H9 (cell line): ENCODE data around the gene FBXO31. TPM values are rescaled to one million over a fixed set of nuclear protein-coding genes. Genes with fewer than 3 reads are reported as not detected.

Experiments used
- DNase-seq: peaks from one replicate; pipeline ENCODE4 v3.0.0-alpha.2; 2017
- H2AFZ ChIP-seq: one replicate; pipeline ENCODE4 v1.6.1; 2013; ENCODE audit warnings: mild to moderate bottlenecking, low read length, control low read depth, moderate library complexity
- H2AK5ac ChIP-seq: 2 replicates; pipeline ENCODE4 v1.6.1; 2013; ENCODE audit warnings: low read length, control low read depth, mixed read lengths; ENCODE audit not compliant: insufficient read length
- H2BK120ac ChIP-seq: one replicate; pipeline ENCODE4 v1.6.1; 2013; ENCODE audit warnings: low read depth, mild to moderate bottlenecking, low read length, control low read depth, inconsistent platforms; ENCODE audit not compliant: poor library complexity, severe bottlenecking
- H2BK12ac ChIP-seq: 2 replicates; pipeline ENCODE4 v1.6.1; 2013; ENCODE audit warnings: low read length, control low read depth, mixed read lengths, low read depth; ENCODE audit not compliant: insufficient read length
- H2BK15ac ChIP-seq: 2 replicates; pipeline ENCODE4 v1.6.1; 2013; ENCODE audit warnings: low read depth, low read length, control low read depth
- H2BK20ac ChIP-seq: one replicate; pipeline ENCODE4 v1.6.1; 2013; ENCODE audit warnings: low read depth, mild to moderate bottlenecking, low read length, control low read depth, inconsistent platforms; ENCODE audit not compliant: poor library complexity, severe bottlenecking
- H2BK5ac ChIP-seq: 2 replicates; pipeline ENCODE4 v1.6.1; 2013; ENCODE audit warnings: low read length, control low read depth, mixed read lengths; ENCODE audit not compliant: insufficient read length
- H3K14ac ChIP-seq: 2 replicates; pipeline ENCODE4 v1.6.1; 2013; ENCODE audit warnings: low read length, control low read depth; ENCODE audit not compliant: insufficient read depth
- H3K18ac ChIP-seq: 2 replicates; pipeline ENCODE4 v1.6.1; 2013; ENCODE audit warnings: low read depth, mild to moderate bottlenecking, mixed read lengths, low read length, control low read depth; ENCODE audit not compliant: insufficient read length
- H3K23ac ChIP-seq: 2 replicates; pipeline ENCODE4 v1.6.1; 2013; ENCODE audit warnings: low read length, control low read depth, mixed read lengths, low read depth; ENCODE audit not compliant: insufficient read length
- H3K23me2 ChIP-seq: 2 replicates; pipeline ENCODE4 v1.6.1; 2013; ENCODE audit warnings: low read depth, mild to moderate bottlenecking, mixed read lengths, low read length, control low read depth; ENCODE audit not compliant: insufficient read length, poor library complexity, severe bottlenecking
- H3K27ac ChIP-seq: 2 replicates; pipeline ENCODE4 v1.5.1; 2013; ENCODE audit warnings: low read length, control low read depth, mixed read lengths, low read depth; ENCODE audit not compliant: insufficient read length
- H3K27me3 ChIP-seq: 2 replicates; pipeline ENCODE4 v1.6.1; 2013; ENCODE audit warnings: low read length, control low read depth, inconsistent platforms; ENCODE audit not compliant: insufficient read depth
- H3K4ac ChIP-seq: 2 replicates; pipeline ENCODE4 v1.6.1; 2013; ENCODE audit warnings: low read depth, mild to moderate bottlenecking, control low read depth, inconsistent platforms, low read length, moderate library complexity
- H3K4me1 ChIP-seq: 2 replicates; pipeline ENCODE4 v1.6.1; 2013; ENCODE audit warnings: low read length, control low read depth, inconsistent platforms; ENCODE audit not compliant: insufficient read depth
- H3K4me2 ChIP-seq: 2 replicates; pipeline ENCODE4 v1.6.1; 2013; ENCODE audit warnings: low read length, control low read depth, mixed read lengths; ENCODE audit not compliant: insufficient read length, insufficient read depth
- H3K56ac ChIP-seq: 2 replicates; pipeline ENCODE4 v1.6.1; 2013; ENCODE audit warnings: low read depth, mild to moderate bottlenecking, mixed read lengths, low read length, control low read depth; ENCODE audit not compliant: insufficient read length
- H3K79me1 ChIP-seq: 2 replicates; pipeline ENCODE4 v1.6.1; 2013; ENCODE audit warnings: low read depth, mild to moderate bottlenecking, moderate library complexity, low read length, control low read depth, inconsistent platforms; ENCODE audit not compliant: insufficient read depth, poor library complexity, severe bottlenecking
- H3K79me2 ChIP-seq: 2 replicates; pipeline ENCODE4 v1.6.1; 2013; ENCODE audit warnings: low read length, control low read depth, inconsistent platforms; ENCODE audit not compliant: insufficient read depth
- H3K9ac ChIP-seq: 2 replicates; pipeline ENCODE4 v1.6.1; 2013; ENCODE audit warnings: low read length, control low read depth, mixed read lengths; ENCODE audit not compliant: insufficient read length; ENCODE audit errors: extremely low read depth
- H3K9me3 ChIP-seq: one replicate; pipeline ENCODE4 v1.6.1; 2013; ENCODE audit warnings: low read depth, low read length, inconsistent platforms; ENCODE audit not compliant: control insufficient read depth
- H3T11ph ChIP-seq: one replicate; pipeline ENCODE4 v1.6.1; 2013; ENCODE audit warnings: mild to moderate bottlenecking, low read length, control low read depth, inconsistent platforms
- H4K20me1 ChIP-seq: one replicate; pipeline ENCODE4 v1.6.1; 2013; ENCODE audit not compliant: control insufficient read depth, insufficient read length, insufficient read depth
- H4K5ac ChIP-seq: 2 replicates; pipeline ENCODE4 v1.6.1; 2013; ENCODE audit warnings: low read depth, mild to moderate bottlenecking, mixed read lengths, low read length, control low read depth; ENCODE audit not compliant: insufficient read length
- H4K8ac ChIP-seq: replicated peaks from 2 replicates; pipeline ENCODE4 v1.6.1; 2013; ENCODE audit warnings: low read length, control low read depth, mixed read lengths, low read depth; ENCODE audit not compliant: insufficient read length
- H4K91ac ChIP-seq: 2 replicates; pipeline ENCODE4 v1.6.1; 2013; ENCODE audit warnings: low read depth, mild to moderate bottlenecking, moderate library complexity, mixed read lengths, low read length, control low read depth; ENCODE audit not compliant: insufficient read length
- H3K27ac Mint-ChIP-seq, 3 experiments: 2 replicates in 2 of 3; 3 replicates in 1 of 3; pipeline ENCODE4 v1.8.0; 2020 to 2021; ENCODE audit warnings: mixed read lengths in 3 of 3, mild to moderate bottlenecking in 1 of 3, moderate library complexity in 1 of 3
- H3K27me3 Mint-ChIP-seq: 2 replicates; pipeline ENCODE4 v1.8.0; 2021; ENCODE audit warnings: low read depth, mild to moderate bottlenecking, moderate library complexity, mixed read lengths
- H3K36me3 Mint-ChIP-seq, 3 experiments: 2 replicates in 2 of 3; 3 replicates in 1 of 3; pipeline ENCODE4 v1.8.0; 2020 to 2021; ENCODE audit warnings: low read depth in 3 of 3, mixed read lengths in 3 of 3; ENCODE audit not compliant: insufficient read depth in 1 of 3
- H3K4me1 Mint-ChIP-seq, 2 experiments: 2 replicates each; pipeline ENCODE4 v1.8.0; 2020; ENCODE audit warnings: mixed read lengths in 2 of 2
- H3K4me3 Mint-ChIP-seq, 2 experiments: 2 replicates in 1 of 2; 3 replicates in 1 of 2; pipeline ENCODE4 v1.8.0; 2020 to 2021; ENCODE audit warnings: mild to moderate bottlenecking in 2 of 2, mixed read lengths in 2 of 2, moderate library complexity in 1 of 2
- H3K9me3 Mint-ChIP-seq, 2 experiments: 2 replicates in 1 of 2; 3 replicates in 1 of 2; pipeline ENCODE4 v1.8.0; 2020; ENCODE audit warnings: mild to moderate bottlenecking in 2 of 2, mixed read lengths in 2 of 2, moderate library complexity in 1 of 2
- CTCF ChIP-seq: fragments of 200-600 bp; sonication (generic); conservative IDR thresholded peaks from 3 replicates; pipeline ENCODE4 v1.8.0; 2021; ENCODE audit warnings: antibody characterized with exemption, mild to moderate bottlenecking
- WGBS: extraction: QIAGEN DNeasy Blood & Tissue Kit; methylation state at CpG from one replicate; pipeline ENCODE4 v1.1.7; 2013; ENCODE audit warnings: missing lambda C conversion rate, low lambda C conversion rate, mixed read lengths; ENCODE audit not compliant: insufficient read length; ENCODE audit errors: extremely low coverage; 5-methylcytosine and 5-hydroxymethylcytosine counted together
- total RNA-seq: library from RNA; stranded (reverse); gene quantifications from 2 replicates; pipeline ENCODE4 v1.2.1, GENCODE V29; 2021

FBXO31 gene
- total RNA-seq, 1 experiment from 2014 or later: 24.2 TPM

GRCh38 chr16:87337262-87337771 lies 46.3 kb downstream of the FBXO31 start:
- Mint-ChIP-seq H3K36me3 (peaks cover 16 to 31% (median 18%) of the 10 kb centered on the region in 3 experiments; a peak in 6 of 7 replicates), H3K4me3 (no peak overlapping the region), H3K4me1 (0 out of 4 replicates have a peak, but pooled peaks cover 0 to 3% of the 10 kb centered on the region in 2 experiments), H3K9me3 (no peaks in the 10 kb centered on the region), H3K27ac (peak overlapping the region in 1 of 3 experiments; percentile 26; a peak in 2 of 7 replicates), H3K27me3 (no peaks in the 10 kb centered on the region)
- H3K23ac ChIP-seq: no peak overlapping the region
- H2AK5ac ChIP-seq: no peak overlapping the region
- no peaks in the 10 kb centered on the region for H3K79me1 ChIP-seq
- no peak overlapping the region for H2BK12ac ChIP-seq
- H2AFZ ChIP-seq: no peak overlapping the region
- DNase-seq: no peak
- no peak overlapping the region for H2BK5ac ChIP-seq
- H3K4me2 ChIP-seq: no peak overlapping the region
- no peaks in the 10 kb centered on the region for H3K4me1 ChIP-seq
- no peak overlapping the region for H4K8ac ChIP-seq
- no peak overlapping the region for H4K5ac ChIP-seq
- no peak overlapping the region for H2BK120ac ChIP-seq
- H3K23me2 ChIP-seq: no peaks in the 10 kb centered on the region
- no peaks in the 10 kb centered on the region for H3K9me3 ChIP-seq
- H3K27ac ChIP-seq: no peak overlapping the region
- no peak overlapping the region for H4K91ac ChIP-seq
- no peak for TF ChIP-seq CTCF
- no peaks in the 10 kb centered on the region for H3K79me2 ChIP-seq
- H3K56ac ChIP-seq: no peak overlapping the region
- no peak overlapping the region for H2BK15ac ChIP-seq
- H3K27me3 ChIP-seq: no peaks in the 10 kb centered on the region
- no peak overlapping the region for H3K4ac ChIP-seq
- no peak overlapping the region for H3K9ac ChIP-seq
- H3K14ac ChIP-seq: no peak overlapping the region
- H2BK20ac ChIP-seq: no peak overlapping the region
- H4K20me1 ChIP-seq: no peaks in the 10 kb centered on the region
- no peak overlapping the region for H3K18ac ChIP-seq
- no peak overlapping the region for H3T11ph ChIP-seq
- no CpG with 5 or more reads among the region's 16 CpGs for WGBS
